PC-9 (cell line): ENCODE measurements around the gene SBF2. TPM values are rescaled to one million over a fixed set of nuclear protein-coding genes. Genes with fewer than 3 reads are reported as not detected.

Source experiments
- BruUV-seq: library from RNA; stranded (reverse); fragments of 400-500 nt; replicated peaks from 2 replicates; lab custom pipeline; 2021; lab: Mats Ljungman, UMichigan
- CTCF ChIA-PET: fragments of 300-600 bp; sonication (Branson Sonifier 250); formaldehyde crosslinking; loops from one replicate; lab custom pipeline; 2022; ENCODE audit warnings: antibody characterized with exemption; lab: Charles Lee
- POLR2A ChIA-PET: fragments of 300-600 bp; sonication (Branson Sonifier 250); formaldehyde crosslinking; loops from one replicate; lab custom pipeline; 2022; ENCODE audit warnings: antibody characterized with exemption; ENCODE audit not compliant: unreplicated experiment; lab: Charles Lee
- DNase-seq, 2 experiments: peaks; one replicate each; pipeline versions ENCODE4 v3.0.0 to v3.0.0-alpha.2; 2015 to 2022; ENCODE audit warnings: mixed read lengths in 1 of 2
- H2AFZ ChIP-seq: fragments of 200-600 bp; sonication (generic); 2 replicates; pipeline ENCODE4 v1.8.1; 2017; ENCODE audit warnings: antibody characterized with exemption
- H3F3A ChIP-seq: fragments of 200-600 bp; sonication (generic); 2 replicates; pipeline ENCODE4 v1.8.1; 2017; ENCODE audit warnings: antibody characterized with exemption, mild to moderate bottlenecking, low read depth; ENCODE audit not compliant: insufficient read depth
- H3K27ac ChIP-seq: fragments of 200-600 bp; sonication (generic); 2 replicates; pipeline ENCODE4 v1.6.1; 2016; ENCODE audit warnings: mixed run types
- H3K27me3 ChIP-seq: fragments of 200-600 bp; sonication (generic); 2 replicates; pipeline ENCODE4 v1.6.1; 2016; ENCODE audit warnings: low read depth, mixed run types; ENCODE audit not compliant: insufficient read depth
- H3K36me3 ChIP-seq: fragments of 200-600 bp; sonication (generic); 2 replicates; pipeline ENCODE4 v1.6.1; 2016; ENCODE audit warnings: low read depth, mixed run types
- H3K4me1 ChIP-seq: fragments of 200-600 bp; sonication (generic); replicated peaks from 2 replicates; pipeline ENCODE4 v1.6.1; 2016; ENCODE audit warnings: mixed run types; ENCODE audit not compliant: insufficient read depth
- H3K4me2 ChIP-seq: fragments of 200-600 bp; sonication (generic); 2 replicates; pipeline ENCODE4 v1.6.1; 2017; ENCODE audit warnings: mixed run types
- H3K4me3 ChIP-seq: fragments of 200-600 bp; sonication (generic); 2 replicates; pipeline ENCODE4 v1.6.1; 2016; ENCODE audit warnings: mixed run types
- H3K79me2 ChIP-seq: fragments of 200-600 bp; sonication (generic); 2 replicates; pipeline ENCODE4 v1.6.1; 2017; ENCODE audit warnings: low read depth, mixed run types
- H3K9me2 ChIP-seq: fragments of 200-600 bp; sonication (generic); 2 replicates; pipeline ENCODE4 v1.8.1; 2017; ENCODE audit warnings: mild to moderate bottlenecking; ENCODE audit not compliant: insufficient read depth
- H3K9me3 ChIP-seq: fragments of 200-600 bp; sonication (generic); 2 replicates; pipeline ENCODE4 v1.8.1; 2016; ENCODE audit warnings: low read depth; ENCODE audit not compliant: insufficient read depth
- H4K20me1 ChIP-seq: fragments of 200-600 bp; sonication (generic); 2 replicates; pipeline ENCODE4 v1.8.1; 2017; ENCODE audit not compliant: insufficient read depth
- EZH2 ChIP-seq: fragments of 200-600 bp; sonication (generic); IDR thresholded peaks from 2 replicates; pipeline ENCODE4 v1.8.0; 2017; ENCODE audit warnings: antibody characterized with exemption, low read depth
- intact Hi-C: fragments of 100-400 bp; cut with micrococcal nuclease; formaldehyde crosslinking; loops from one replicate; pipeline ENCODE4 v1.10.0; 2022; ENCODE audit not compliant: unreplicated experiment
- total RNA-seq: library from RNA; stranded (reverse); gene quantifications from 2 replicates; pipeline ENCODE4 v1.2.3, GENCODE V29; 2021
- TF ChIP-seq, protein P1 (sequence below): fragments of 200-600 bp; sonication (generic); conservative IDR thresholded peaks from 2 replicates; pipeline ENCODE4 v1.6.1; 2017; ENCODE audit warnings: mixed run types, antibody characterized with exemption, mild to moderate bottlenecking, moderate library complexity

Gene SBF2
- total RNA-seq, 1 experiment from 2014 or later = 18.6 TPM

DNA sequence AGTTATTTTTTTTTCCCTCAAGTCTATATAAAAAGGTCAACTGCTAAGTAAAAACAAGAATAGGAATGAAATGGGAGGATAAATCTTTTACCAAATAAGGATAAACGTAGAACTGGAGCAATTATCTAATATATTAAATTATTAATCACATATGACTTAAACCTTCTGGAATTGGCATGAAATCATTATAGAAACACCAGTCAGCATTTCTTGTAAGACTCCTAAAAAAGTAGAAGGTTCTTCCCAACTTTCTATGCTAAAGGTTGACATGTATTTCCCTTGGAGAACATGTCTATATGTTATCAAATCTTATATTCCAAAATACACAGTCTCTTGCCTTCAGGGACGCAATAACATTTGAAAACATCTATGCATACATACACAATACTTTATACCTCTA is 143.2 kb downstream of the SBF2 start:
- POLR2A ChIA-PET = no interaction called here
- intact Hi-C loops = no loop called here
- Histone ChIP-seq H3K4me3 (no peak overlapping the region), H2AFZ (no peak overlapping the region), H3K27ac (no peak overlapping the region), H3K27me3 (no peaks in the 10 kb centered on the region), H3K4me1 (no peaks in the 10 kb centered on the region), H3K9me2 (no peaks in the 10 kb centered on the region), H4K20me1 (no peaks in the 10 kb centered on the region), H3K79me2 (no peaks in the 10 kb centered on the region), H3K36me3 (no peaks in the 10 kb centered on the region), H3F3A (no peaks in the 10 kb centered on the region), H3K9me3 (no peaks in the 10 kb centered on the region), H3K4me2 (no peak overlapping the region)
- TF ChIP-seq, protein P1, sequence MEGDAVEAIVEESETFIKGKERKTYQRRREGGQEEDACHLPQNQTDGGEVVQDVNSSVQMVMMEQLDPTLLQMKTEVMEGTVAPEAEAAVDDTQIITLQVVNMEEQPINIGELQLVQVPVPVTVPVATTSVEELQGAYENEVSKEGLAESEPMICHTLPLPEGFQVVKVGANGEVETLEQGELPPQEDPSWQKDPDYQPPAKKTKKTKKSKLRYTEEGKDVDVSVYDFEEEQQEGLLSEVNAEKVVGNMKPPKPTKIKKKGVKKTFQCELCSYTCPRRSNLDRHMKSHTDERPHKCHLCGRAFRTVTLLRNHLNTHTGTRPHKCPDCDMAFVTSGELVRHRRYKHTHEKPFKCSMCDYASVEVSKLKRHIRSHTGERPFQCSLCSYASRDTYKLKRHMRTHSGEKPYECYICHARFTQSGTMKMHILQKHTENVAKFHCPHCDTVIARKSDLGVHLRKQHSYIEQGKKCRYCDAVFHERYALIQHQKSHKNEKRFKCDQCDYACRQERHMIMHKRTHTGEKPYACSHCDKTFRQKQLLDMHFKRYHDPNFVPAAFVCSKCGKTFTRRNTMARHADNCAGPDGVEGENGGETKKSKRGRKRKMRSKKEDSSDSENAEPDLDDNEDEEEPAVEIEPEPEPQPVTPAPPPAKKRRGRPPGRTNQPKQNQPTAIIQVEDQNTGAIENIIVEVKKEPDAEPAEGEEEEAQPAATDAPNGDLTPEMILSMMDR = no peak
- no peak for TF ChIP-seq EZH2
- CTCF ChIA-PET = no interaction called here
- BruUV-seq = no TSS peak
- DNase-seq = no peak

DNA sequence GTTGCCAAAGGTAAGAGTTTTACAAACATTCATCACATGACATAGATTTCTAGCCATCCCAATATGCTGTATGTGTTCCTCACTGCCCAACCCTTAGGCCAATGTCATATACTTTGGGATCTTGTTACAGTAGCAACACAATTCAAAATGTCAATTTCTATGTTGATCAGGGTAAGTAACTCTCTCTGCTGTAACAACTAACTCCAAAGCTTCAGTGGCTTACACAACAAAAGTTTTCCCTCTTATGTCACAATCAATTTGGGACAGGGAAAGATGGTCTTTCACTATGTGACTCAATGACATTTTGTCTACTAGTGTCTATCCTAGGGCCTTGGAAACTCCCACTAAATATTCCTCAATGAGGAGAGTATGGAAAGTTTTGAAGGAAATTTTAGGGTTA is 144.5 kb downstream of the SBF2 start:
- H3K4me2 ChIP-seq = no peak overlapping the region
- TF ChIP-seq, protein P1 = no peak
- no peak for TF ChIP-seq EZH2
- intact Hi-C loops = no loop called here
- H3K9me3 ChIP-seq = no peaks in the 10 kb centered on the region
- no peaks in the 10 kb centered on the region for H3F3A ChIP-seq
- H3K9me2 ChIP-seq = no peaks in the 10 kb centered on the region
- POLR2A ChIA-PET = no interaction called here
- H3K27ac ChIP-seq = no peak overlapping the region
- H3K27me3 ChIP-seq = no peaks in the 10 kb centered on the region
- H2AFZ ChIP-seq = no peak overlapping the region
- H3K79me2 ChIP-seq = no peaks in the 10 kb centered on the region
- CTCF ChIA-PET = no interaction called here
- DNase-seq = no peak
- H4K20me1 ChIP-seq = no peaks in the 10 kb centered on the region
- H3K4me1 ChIP-seq = no peaks in the 10 kb centered on the region
- H3K36me3 ChIP-seq = no peaks in the 10 kb centered on the region
- no peak overlapping the region for H3K4me3 ChIP-seq
- no TSS peak for BruUV-seq

DNA sequence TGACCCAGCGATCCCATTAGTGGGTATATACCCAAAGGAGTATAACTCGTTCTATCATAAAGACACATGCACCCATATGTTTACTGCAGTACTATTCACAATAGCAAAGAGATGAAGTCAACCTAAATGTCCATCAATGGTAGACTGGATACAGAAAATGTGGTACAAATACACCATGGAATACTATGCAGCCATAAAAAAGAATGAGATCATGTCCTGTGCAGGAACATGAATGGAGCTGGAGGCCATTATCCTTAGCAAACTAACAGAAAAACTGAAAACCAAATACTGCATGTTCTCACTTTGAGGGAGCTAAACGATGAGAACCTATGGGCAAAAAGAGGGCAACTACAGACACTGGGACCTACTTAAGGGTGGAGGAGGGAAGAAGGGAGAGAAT is 146.8 kb downstream of the SBF2 start:
- Histone ChIP-seq H3K9me2 (no peaks in the 10 kb centered on the region), H3K79me2 (no peaks in the 10 kb centered on the region), H3K9me3 (no peaks in the 10 kb centered on the region), H3F3A (no peaks in the 10 kb centered on the region), H3K4me2 (no peak overlapping the region), H2AFZ (no peak overlapping the region), H3K27me3 (no peaks in the 10 kb centered on the region), H3K4me3 (no peak overlapping the region), H3K27ac (no peak overlapping the region), H3K36me3 (no peaks in the 10 kb centered on the region), H4K20me1 (no peaks in the 10 kb centered on the region), H3K4me1 (no peaks in the 10 kb centered on the region)
- intact Hi-C loops = no loop called here
- no peak for TF ChIP-seq EZH2
- TF ChIP-seq, protein P1 = no peak
- ChIA-PET CTCF (no interaction called here), POLR2A (no interaction called here)
- no peak for DNase-seq
- BruUV-seq = no TSS peak
